GM12878 (cell line): ENCODE measurements around the gene ATP5PO. TPM values are rescaled to one million over a fixed set of nuclear protein-coding genes. Genes with fewer than 3 reads are reported as not detected.

Experiments
- CHD2 ChIP-seq: IDR thresholded peaks from 2 replicates; pipeline ENCODE4 v1.6.1; 2011; ENCODE audit warnings: low read depth, low read length, improper control_type of control experiment, borderline replicate concordance
- EGR1 ChIP-seq, 2 experiments: IDR thresholded peaks; 1 replicate in 1 of 2; 2 replicates in 1 of 2; pipeline ENCODE4 v1.6.1; 2011 to 2012; ENCODE audit warnings: low read depth in 2 of 2, low read length in 2 of 2, borderline replicate concordance in 1 of 2, mild to moderate bottlenecking in 1 of 2, moderate library complexity in 1 of 2
- EP300 ChIP-seq, 2 experiments: fragments of 150-350 bp in 1 of 2; IDR thresholded peaks; 2 replicates each; pipeline ENCODE4 v1.6.1; 2011 to 2012; ENCODE audit warnings: low read depth in 2 of 2, low read length in 2 of 2, borderline replicate concordance in 1 of 2, improper control_type of control experiment in 1 of 2, inconsistent platforms in 1 of 2; ENCODE audit not compliant: control insufficient read depth in 1 of 2
- FOS ChIP-seq: IDR thresholded peaks from 3 replicates; pipeline ENCODE4 v1.6.1; 2011; ENCODE audit warnings: borderline replicate concordance; ENCODE audit not compliant: insufficient read length; ENCODE audit errors: extremely low read depth
- NFXL1 ChIP-seq: fragments of 450-650 bp; IDR thresholded peaks from 2 replicates; pipeline ENCODE4 v1.6.1; 2017; ENCODE audit warnings: antibody characterized with exemption, mild to moderate bottlenecking, borderline replicate concordance
- ZBTB4 ChIP-seq: fragments of 450-650 bp; formaldehyde crosslinking; IDR thresholded peaks from 2 replicates; pipeline ENCODE4 v1.4.0; 2022; ENCODE audit warnings: mild to moderate bottlenecking, moderate library complexity
- ZNF274 ChIP-seq: IDR thresholded peaks from one replicate; pipeline ENCODE4 v1.8.0; 2011; ENCODE audit not compliant: insufficient read length, insufficient read depth
- polyA plus RNA-seq, 11 experiments: library from polyadenylated mRNA; depleted of rRNA in 4 of 11; unstranded in 6 of 11; stranded (reverse) in 5 of 11; fragments of >200 nt; fragmentation: Nextera tagmentation in 4 of 11; fragmentation: Illumina TruSeq in 1 of 11; extraction: Ambion mirVana in 4 of 11; extraction: Trizol in 1 of 11; gene quantifications; 1 replicate in 1 of 11; 2 replicates in 10 of 11; pipeline versions ENCODE4 v1.2.1 to v1.2.3, GENCODE V29; 2011 to 2016; ENCODE audit warnings: inconsistent platforms in 2 of 11, missing spikeins in 2 of 11, low read depth in 1 of 11
- total RNA-seq, 4 experiments: library from RNA; depleted of rRNA in 3 of 4; stranded (reverse); fragments of >200 nt in 3 of 4; fragmentation: Illumina TruSeq in 1 of 4; extraction: Trizol in 1 of 4; gene quantifications; 2 replicates each; pipeline versions ENCODE4 v1.2.1 to v1.2.3, GENCODE V29; 2013 to 2021
- TF ChIP-seq, protein P1 (sequence below): fragments of 450-650 bp; formaldehyde crosslinking; IDR thresholded peaks from 2 replicates; pipeline ENCODE4 v1.4.0; 2020; ENCODE audit warnings: mild to moderate bottlenecking, moderate library complexity
- TF ChIP-seq, protein P2 (sequence below): fragments of 150-350 bp; IDR thresholded peaks from 2 replicates; pipeline ENCODE4 v1.6.1; 2014; ENCODE audit warnings: mild to moderate bottlenecking, low read depth, low read length

The ATP5PO gene
- total and polyA plus RNA-seq, 10 of the 15 experiments (the other 5 are each of a cell fraction or from before 2014, with no cell fraction given): 251 to 1,656 (median 470) TPM

DNA sequence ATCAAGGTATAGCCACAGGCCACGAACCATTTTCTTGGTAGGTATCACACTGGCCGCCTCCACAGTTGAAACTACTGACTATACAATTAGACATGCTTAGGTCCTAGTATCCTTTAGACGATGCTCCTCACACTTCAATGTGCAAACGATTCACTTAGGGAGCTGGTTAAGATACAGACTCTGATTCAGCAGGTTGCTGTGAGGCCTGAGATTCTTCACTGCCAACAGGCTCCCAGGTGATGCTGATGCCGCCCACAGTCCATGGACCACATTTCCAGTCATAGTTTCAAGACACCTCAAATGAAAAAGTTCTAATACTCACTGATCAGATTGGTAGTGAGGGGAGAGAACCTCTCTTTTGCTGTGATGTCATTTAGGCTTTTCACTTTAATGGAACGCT, 6.8 kb downstream of the ATP5PO start (continued):
- TF ChIP-seq ZBTB4: no peak
- TF ChIP-seq EP300 (IDR thresholded peaks at IDR 0.05; ENCODE audit: borderline replicate concordance in 1 of 2, control insufficient read depth in 1 of 2, low read depth in 2 of 2, low read length in 2 of 2): no peak
- no peak for TF ChIP-seq ZNF274
- TF ChIP-seq FOS: no peak
- TF ChIP-seq, protein P1, sequence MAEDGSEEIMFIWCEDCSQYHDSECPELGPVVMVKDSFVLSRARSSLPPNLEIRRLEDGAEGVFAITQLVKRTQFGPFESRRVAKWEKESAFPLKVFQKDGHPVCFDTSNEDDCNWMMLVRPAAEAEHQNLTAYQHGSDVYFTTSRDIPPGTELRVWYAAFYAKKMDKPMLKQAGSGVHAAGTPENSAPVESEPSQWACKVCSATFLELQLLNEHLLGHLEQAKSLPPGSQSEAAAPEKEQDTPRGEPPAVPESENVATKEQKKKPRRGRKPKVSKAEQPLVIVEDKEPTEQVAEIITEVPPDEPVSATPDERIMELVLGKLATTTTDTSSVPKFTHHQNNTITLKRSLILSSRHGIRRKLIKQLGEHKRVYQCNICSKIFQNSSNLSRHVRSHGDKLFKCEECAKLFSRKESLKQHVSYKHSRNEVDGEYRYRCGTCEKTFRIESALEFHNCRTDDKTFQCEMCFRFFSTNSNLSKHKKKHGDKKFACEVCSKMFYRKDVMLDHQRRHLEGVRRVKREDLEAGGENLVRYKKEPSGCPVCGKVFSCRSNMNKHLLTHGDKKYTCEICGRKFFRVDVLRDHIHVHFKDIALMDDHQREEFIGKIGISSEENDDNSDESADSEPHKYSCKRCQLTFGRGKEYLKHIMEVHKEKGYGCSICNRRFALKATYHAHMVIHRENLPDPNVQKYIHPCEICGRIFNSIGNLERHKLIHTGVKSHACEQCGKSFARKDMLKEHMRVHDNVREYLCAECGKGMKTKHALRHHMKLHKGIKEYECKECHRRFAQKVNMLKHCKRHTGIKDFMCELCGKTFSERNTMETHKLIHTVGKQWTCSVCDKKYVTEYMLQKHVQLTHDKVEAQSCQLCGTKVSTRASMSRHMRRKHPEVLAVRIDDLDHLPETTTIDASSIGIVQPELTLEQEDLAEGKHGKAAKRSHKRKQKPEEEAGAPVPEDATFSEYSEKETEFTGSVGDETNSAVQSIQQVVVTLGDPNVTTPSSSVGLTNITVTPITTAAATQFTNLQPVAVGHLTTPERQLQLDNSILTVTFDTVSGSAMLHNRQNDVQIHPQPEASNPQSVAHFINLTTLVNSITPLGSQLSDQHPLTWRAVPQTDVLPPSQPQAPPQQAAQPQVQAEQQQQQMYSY (CRISPR knock-in tag): no peak
- TF ChIP-seq, protein P2, sequence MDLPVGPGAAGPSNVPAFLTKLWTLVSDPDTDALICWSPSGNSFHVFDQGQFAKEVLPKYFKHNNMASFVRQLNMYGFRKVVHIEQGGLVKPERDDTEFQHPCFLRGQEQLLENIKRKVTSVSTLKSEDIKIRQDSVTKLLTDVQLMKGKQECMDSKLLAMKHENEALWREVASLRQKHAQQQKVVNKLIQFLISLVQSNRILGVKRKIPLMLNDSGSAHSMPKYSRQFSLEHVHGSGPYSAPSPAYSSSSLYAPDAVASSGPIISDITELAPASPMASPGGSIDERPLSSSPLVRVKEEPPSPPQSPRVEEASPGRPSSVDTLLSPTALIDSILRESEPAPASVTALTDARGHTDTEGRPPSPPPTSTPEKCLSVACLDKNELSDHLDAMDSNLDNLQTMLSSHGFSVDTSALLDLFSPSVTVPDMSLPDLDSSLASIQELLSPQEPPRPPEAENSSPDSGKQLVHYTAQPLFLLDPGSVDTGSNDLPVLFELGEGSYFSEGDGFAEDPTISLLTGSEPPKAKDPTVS: no peak
- no peak for TF ChIP-seq NFXL1
- TF ChIP-seq CHD2: no peak
- TF ChIP-seq EGR1 (IDR thresholded peaks at IDR 0.05; ENCODE audit: borderline replicate concordance in 1 of 2, low read depth in 2 of 2, low read length in 2 of 2): no peak
